ENCODE data around the gene MIOX.
A peak's percentile ranks its signal among the peaks of the same experiment; 100 is the strongest.

MIOX gene

GRCh38 chr22:50523806-50524675 lies 37.4 kb downstream of the MIOX start:
- peak overlapping the region; percentile 71 for H3K4me3 ChIP-seq (ENCODE audit: low read length)
- no peak for DNase-seq (ENCODE audit: low read depth, low spot score)

DNA sequence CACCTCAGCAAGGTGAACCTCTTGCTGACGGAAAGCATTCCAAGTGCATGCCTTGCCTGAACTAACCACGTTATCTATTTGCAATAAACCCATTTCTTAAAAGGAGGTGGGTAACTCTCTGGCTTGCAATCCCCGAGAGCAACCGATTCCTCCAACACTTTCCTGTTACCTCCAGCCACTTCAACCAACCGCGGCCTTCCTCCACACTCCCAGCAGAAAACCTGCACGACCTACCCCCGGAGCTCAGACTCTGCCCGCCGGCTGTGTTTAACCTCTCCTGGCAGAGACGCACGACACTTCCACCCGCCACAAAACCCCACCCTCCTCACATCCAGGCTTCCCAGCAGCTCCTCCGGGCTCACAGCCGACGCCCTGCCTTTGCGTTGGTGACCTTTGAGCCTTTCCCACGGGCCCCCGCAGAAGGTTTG lies 38.0 kb downstream of the MIOX start:
- no peak for DNase-seq (ENCODE audit: low read depth, low spot score)
- peak overlapping the region; percentile 71 for H3K4me3 ChIP-seq (ENCODE audit: low read length)

DNA sequence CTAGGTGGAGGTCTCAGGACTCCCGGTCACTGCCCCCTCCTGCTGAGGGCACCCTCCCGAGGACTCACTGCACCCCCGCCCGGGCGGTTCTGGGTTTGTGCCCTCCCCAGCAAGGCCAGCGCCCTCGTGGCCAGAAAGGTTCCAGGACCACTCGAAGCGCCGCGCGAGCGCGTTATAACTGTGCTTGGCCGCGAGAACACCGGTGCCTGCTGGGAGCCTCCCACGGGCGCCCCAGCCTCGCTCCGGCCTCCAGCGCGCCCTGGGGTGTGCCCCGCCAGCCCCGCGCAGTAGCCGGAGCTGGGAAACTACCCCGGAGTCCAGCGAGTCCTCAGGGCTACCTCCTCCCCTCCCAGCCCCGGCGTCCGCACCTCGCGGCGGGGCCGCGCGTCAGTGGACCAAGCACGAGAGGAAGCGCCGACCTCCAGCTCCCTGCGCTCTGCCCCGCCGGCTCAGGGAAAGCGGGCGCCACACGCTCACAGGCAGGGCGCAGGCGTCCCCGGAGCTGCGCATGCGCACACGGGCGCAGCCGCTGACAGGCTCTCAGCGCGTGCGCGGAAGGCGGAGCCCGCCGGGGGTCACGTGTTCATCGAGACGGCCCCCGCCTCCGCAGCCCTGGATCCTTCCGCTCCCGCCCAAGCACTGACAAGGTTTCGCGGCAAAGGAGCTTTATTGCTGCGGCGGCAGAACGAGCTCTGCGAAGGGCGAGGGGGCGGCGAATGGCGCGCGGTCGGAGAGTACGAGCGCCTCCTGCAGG lies 38.6 kb downstream of the MIOX start, which contains the start of gene SCO2:
TSS of gene SCO2 (minus strand) at position 495 of the 754 bp plus-strand sequence. CDS start 1,187 bp downstream, outside the sequence.
- DNase-seq (ENCODE audit: low read depth, low spot score), result peak; percentile 95
- H3K4me3 ChIP-seq (ENCODE audit: low read length), result peak within 1 kb of the TSS; percentile 71

DNA sequence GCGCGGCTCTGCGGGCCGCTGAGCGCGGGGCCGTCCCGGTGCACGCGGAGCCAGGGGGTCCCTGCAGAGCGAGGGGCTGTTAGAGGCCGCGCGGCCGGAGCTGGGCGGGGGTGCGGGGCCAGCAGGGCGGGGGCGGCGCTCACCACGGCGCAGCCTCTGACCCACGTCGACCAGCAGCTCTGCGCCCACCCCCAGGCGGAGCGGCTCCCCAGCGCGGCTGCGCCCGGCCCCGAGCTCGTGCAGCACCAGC lies 39.1 kb downstream of the MIOX start:
- DNase-seq (ENCODE audit: low read depth, low spot score), result no peak
- H3K4me3 ChIP-seq (ENCODE audit: low read length), result peak overlapping the region; percentile 71

GRCh38 chr22:50526108-50526833 lies 39.6 kb downstream of the MIOX start:
- peak overlapping the region; percentile 71 for H3K4me3 ChIP-seq (ENCODE audit: low read length)
- peak; percentile 76 for DNase-seq (ENCODE audit: low read depth, low spot score)

GRCh38 chr22:50526834-50527801 lies 40.5 kb downstream of the MIOX start:
- peak overlapping the region; percentile 71 for H3K4me3 ChIP-seq (ENCODE audit: low read length)
- no peak for DNase-seq (ENCODE audit: low read depth, low spot score)

GRCh38 chr22:50527921-50528681 lies 41.4 kb downstream of the MIOX start:
- H3K4me3 ChIP-seq (ENCODE audit: low read length), result no peak overlapping the region

GRCh38 chr22:50528682-50529415 lies 42.2 kb downstream of the MIOX start:
- DNase-seq (ENCODE audit: low read depth, low spot score), result no peak
- H3K4me3 ChIP-seq (ENCODE audit: low read length), result no peak overlapping the region

More at GRCh38 chr22:50527921-50528681, 41.4 kb downstream of the MIOX start:
- no peak for DNase-seq (ENCODE audit: low read depth, low spot score)

DNA sequence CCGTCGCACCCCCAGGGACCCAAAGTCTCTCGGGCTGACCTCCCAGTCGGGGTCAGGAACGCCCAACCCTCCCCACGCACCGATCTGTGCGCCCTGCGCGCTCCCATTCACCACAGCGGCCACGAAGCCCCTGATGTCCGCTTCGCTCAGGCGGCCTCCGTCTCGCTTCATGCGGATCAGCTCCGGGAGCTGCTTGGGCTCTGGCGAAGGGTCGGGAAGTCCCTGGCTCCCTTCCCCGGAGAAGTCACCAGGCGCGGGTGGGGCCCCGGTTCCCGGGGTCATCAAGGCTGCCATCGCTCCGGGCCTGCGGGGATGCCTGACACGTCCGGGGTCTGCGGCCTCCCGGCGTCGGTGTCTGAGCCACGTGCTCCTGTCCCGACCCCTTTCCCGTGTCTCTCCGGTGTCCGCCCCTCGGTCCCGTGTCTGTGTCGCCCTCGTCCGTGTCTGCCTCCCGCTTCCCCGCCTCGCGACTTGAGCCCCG lies 42.8 kb downstream of the MIOX start:
- no peak overlapping the region for H3K4me3 ChIP-seq (ENCODE audit: low read length)
- DNase-seq (ENCODE audit: low read depth, low spot score), result no peak

GRCh38 chr22:50529897-50530579 lies 43.4 kb downstream of the MIOX start, which contains the start of gene TYMP:
Gene TYMP (minus strand): TSS chr22:50530012. CDS start chr22:50529709, 303 bp downstream.
- DNase-seq (ENCODE audit: low read depth, low spot score), result no peak
- no peak within 1 kb of the TSS for H3K4me3 ChIP-seq (ENCODE audit: low read length)

- H3K4me3 ChIP-seq (ENCODE audit: low read length), result no peak overlapping the region
- no peak for DNase-seq (ENCODE audit: low read depth, low spot score)
These were observed 43.9 kb downstream of the MIOX start for GRCh38 chr22:50530580-50530876.

DNA sequence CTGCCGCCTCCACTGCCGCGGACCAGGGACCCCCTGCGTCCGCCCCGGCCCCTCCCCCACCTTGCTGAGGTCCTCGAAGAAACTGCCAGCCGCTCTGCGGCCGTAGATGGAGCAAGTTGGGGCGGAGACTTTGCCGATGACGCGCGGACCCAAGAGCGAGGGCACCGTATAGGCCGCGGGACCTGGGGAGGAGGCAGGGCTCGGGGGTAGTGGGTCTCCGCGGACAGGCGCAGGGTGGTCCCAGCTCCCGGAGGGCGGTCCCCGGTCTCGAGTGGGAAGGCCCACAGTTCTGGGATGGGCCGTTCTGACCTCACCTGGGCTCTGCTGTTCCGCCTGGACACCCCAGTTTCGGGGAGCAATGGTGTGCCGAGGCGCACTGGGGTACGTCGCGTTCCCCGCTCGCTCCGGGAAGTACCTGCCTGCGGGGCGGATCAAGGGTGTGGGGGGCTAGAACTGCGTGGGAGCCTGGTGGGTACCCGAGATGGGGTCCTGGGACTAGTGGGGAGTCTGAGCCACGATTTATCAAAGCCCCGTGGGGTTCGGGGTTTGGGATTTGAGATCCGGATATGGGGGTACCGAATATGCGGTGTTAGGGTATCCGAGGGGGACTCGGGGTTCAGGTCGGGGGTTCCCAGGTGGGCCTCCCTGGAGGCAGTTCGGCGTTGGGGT lies 44.4 kb downstream of the MIOX start:
- H3K4me3 ChIP-seq (ENCODE audit: low read length), result no peak overlapping the region
- DNase-seq (ENCODE audit: low read depth, low spot score), result no peak

DNA sequence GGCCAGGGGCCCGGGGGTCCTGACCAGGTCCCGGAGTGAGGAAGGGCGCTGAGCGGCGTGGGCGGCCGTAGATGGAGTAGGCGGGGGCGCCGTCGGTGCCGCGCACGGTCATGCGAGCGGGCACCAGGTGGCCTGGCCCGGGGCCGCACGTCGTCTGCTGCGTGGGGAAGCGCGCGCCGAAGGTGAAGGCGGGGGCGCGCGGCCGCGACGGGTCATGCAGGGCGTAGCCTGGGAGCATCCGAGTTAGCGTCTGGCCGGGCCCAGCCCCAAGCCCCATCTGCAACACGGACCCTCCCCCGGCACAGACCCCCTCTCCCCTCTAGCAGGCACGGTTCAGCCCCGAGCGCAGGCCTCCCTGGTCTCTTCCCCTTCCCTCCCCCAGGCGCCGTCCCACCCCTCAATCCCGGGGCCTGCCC lies 44.9 kb downstream of the MIOX start:
- no peak for DNase-seq (ENCODE audit: low read depth, low spot score)

GRCh38 chr22:50531962-50532674 lies 45.5 kb downstream of the MIOX start:
- no peak for DNase-seq (ENCODE audit: low read depth, low spot score)
- no peak overlapping the region for H3K4me3 ChIP-seq (ENCODE audit: low read length)

More for the DNA sequence above, 44.9 kb downstream of the MIOX start:
- no peak overlapping the region for H3K4me3 ChIP-seq (ENCODE audit: low read length)

All from Jurkat, Clone E6-1 (cell line).